Breast epithelium (tissue), 3 donors: Measurements from ENCODE around the gene KDSR.
A peak's percentile ranks its signal among the peaks of the same experiment; 100 is the strongest.

Source experiments
- CTCF ChIP-seq, 3 donors: fragments of 450-650 bp; IDR thresholded peaks; one replicate each; pipeline ENCODE4 v1.5.1; 2016 to 2017; ENCODE audit warnings: antibody characterized with exemption in 3 of 3, mild to moderate bottlenecking in 3 of 3, moderate library complexity in 3 of 3
- POLR2A ChIP-seq: fragments of 450-650 bp; IDR thresholded peaks from one replicate; pipeline ENCODE4 v1.6.1; 2016; ENCODE audit warnings: antibody characterized with exemption, mild to moderate bottlenecking, moderate library complexity
- POLR2AphosphoS5 ChIP-seq, 3 donors: sonication (generic); formaldehyde crosslinking; IDR thresholded peaks; one replicate each; pipeline ENCODE4 v1.6.1; 2017; ENCODE audit warnings: antibody characterized with exemption in 3 of 3

GRCh38 chr18:63321291-63321690, 45.7 kb downstream of the KDSR start:
- TF ChIP-seq CTCF (IDR thresholded peaks at IDR 0.05) (no peak), POLR2AphosphoS5 (IDR thresholded peaks at IDR 0.05) (peak in 1 of 3 donors; percentile 9), POLR2A (no peak)
